Mesenchymal stem cell (in vitro differentiated cells and primary cell): Measurements from ENCODE around the gene ERFE.
A peak's percentile ranks its signal among the peaks of the same experiment; 100 is the strongest.

Experiments
- DNase-seq: peaks from one replicate; pipeline ENCODE4 v3.0.0-alpha.2; 2013
- H2AFZ ChIP-seq: one replicate; pipeline ENCODE4 v1.6.1; 2013; ENCODE audit warnings: low read depth, mild to moderate bottlenecking, control low read depth, inconsistent platforms, low read length, moderate library complexity
- H2AK5ac ChIP-seq: 2 replicates; pipeline ENCODE4 v1.6.1; 2013; ENCODE audit warnings: low read length, moderate library complexity, mild to moderate bottlenecking, inconsistent platforms; ENCODE audit not compliant: severe bottlenecking
- H2BK120ac ChIP-seq: one replicate; pipeline ENCODE4 v1.6.1; 2013; ENCODE audit warnings: low read depth, mild to moderate bottlenecking, inconsistent platforms, low read length, moderate library complexity
- H2BK12ac ChIP-seq, 2 experiments: one replicate each; pipeline ENCODE4 v1.6.1; 2013; ENCODE audit warnings: inconsistent platforms in 2 of 2, low read length in 2 of 2, mild to moderate bottlenecking in 2 of 2, moderate library complexity in 2 of 2, control low read depth in 1 of 2
- H2BK15ac ChIP-seq: one replicate; pipeline ENCODE4 v1.6.1; 2013; ENCODE audit warnings: mild to moderate bottlenecking, low read depth, inconsistent platforms; ENCODE audit not compliant: poor library complexity, severe bottlenecking
- H2BK5ac ChIP-seq: 2 replicates; pipeline ENCODE4 v1.6.1; 2013; ENCODE audit warnings: low read depth, mild to moderate bottlenecking, low read length, control low read depth, inconsistent platforms; ENCODE audit not compliant: poor library complexity, severe bottlenecking
- H3K14ac ChIP-seq, 2 experiments: one replicate each; pipeline ENCODE4 v1.6.1; 2013; ENCODE audit warnings: inconsistent platforms in 2 of 2, low read length in 2 of 2, control low read depth in 1 of 2, mild to moderate bottlenecking in 1 of 2, moderate library complexity in 1 of 2
- H3K18ac ChIP-seq, 2 experiments: one replicate each; pipeline ENCODE4 v1.6.1; 2013; ENCODE audit warnings: inconsistent platforms in 2 of 2, low read length in 2 of 2, control low read depth in 1 of 2, low read depth in 1 of 2, mild to moderate bottlenecking in 1 of 2
- H3K23ac ChIP-seq, 2 experiments: one replicate each; pipeline ENCODE4 v1.6.1; 2013; ENCODE audit warnings: inconsistent platforms in 2 of 2, low read length in 2 of 2, mild to moderate bottlenecking in 2 of 2, moderate library complexity in 2 of 2, control low read depth in 1 of 2
- H3K27ac ChIP-seq: 2 replicates; pipeline ENCODE4 v1.5.1; 2013; ENCODE audit warnings: mild to moderate bottlenecking, moderate library complexity, low read length, control low read depth, inconsistent platforms; ENCODE audit not compliant: poor library complexity, severe bottlenecking
- H3K27me3 ChIP-seq, 2 experiments: 2 replicates each; pipeline versions ENCODE4 v1.6.1 to v1.7.0; 2013; ENCODE audit warnings: low read length in 2 of 2, mild to moderate bottlenecking in 2 of 2, moderate library complexity in 2 of 2, control low read depth in 1 of 2, inconsistent platforms in 1 of 2; ENCODE audit not compliant: control insufficient read depth in 1 of 2, insufficient read depth in 1 of 2
- H3K36me3 ChIP-seq, 2 experiments: 2 replicates each; pipeline versions ENCODE4 v1.6.1 to v1.7.0; 2013; ENCODE audit warnings: low read length in 2 of 2, control low read depth in 1 of 2, inconsistent platforms in 1 of 2, low read depth in 1 of 2, mild to moderate bottlenecking in 1 of 2; ENCODE audit not compliant: insufficient read depth in 2 of 2, control insufficient read depth in 1 of 2
- H3K4ac ChIP-seq, 2 experiments: one replicate each; pipeline ENCODE4 v1.6.1; 2013; ENCODE audit warnings: inconsistent platforms in 2 of 2, low read length in 2 of 2, mild to moderate bottlenecking in 2 of 2, moderate library complexity in 2 of 2, control low read depth in 1 of 2, low read depth in 1 of 2
- H3K4me1 ChIP-seq: 2 replicates; pipeline ENCODE4 v1.6.1; 2013; ENCODE audit warnings: low read depth, low read length, control low read depth; ENCODE audit not compliant: control insufficient read depth, insufficient read depth
- H3K4me2 ChIP-seq: 2 replicates; pipeline ENCODE4 v1.6.1; 2013; ENCODE audit warnings: low read length, mild to moderate bottlenecking, inconsistent platforms; ENCODE audit not compliant: poor library complexity, severe bottlenecking
- H3K4me3 ChIP-seq, 2 experiments: 2 replicates each; pipeline versions ENCODE4 v1.5.1 to v1.7.0; 2013; ENCODE audit warnings: low read length in 2 of 2, mild to moderate bottlenecking in 2 of 2, control low read depth in 1 of 2, low read depth in 1 of 2; ENCODE audit not compliant: insufficient read depth in 1 of 2
- H3K79me1 ChIP-seq: replicated peaks from 2 replicates; pipeline ENCODE4 v1.6.1; 2013; ENCODE audit warnings: mild to moderate bottlenecking, control low read depth, low read length, inconsistent platforms; ENCODE audit not compliant: poor library complexity, severe bottlenecking
- H3K9ac ChIP-seq: 2 replicates; pipeline ENCODE4 v1.7.0; 2013; ENCODE audit warnings: mild to moderate bottlenecking, low read length, moderate library complexity
- H3K9me3 ChIP-seq: 2 replicates; pipeline ENCODE4 v1.7.0; 2013; ENCODE audit warnings: mild to moderate bottlenecking, low read length; ENCODE audit not compliant: control insufficient read depth
- H4K8ac ChIP-seq: one replicate; pipeline ENCODE4 v1.6.1; 2013; ENCODE audit warnings: inconsistent platforms, mild to moderate bottlenecking, low read length, moderate library complexity
- H4K91ac ChIP-seq: one replicate; pipeline ENCODE4 v1.6.1; 2013; ENCODE audit warnings: mild to moderate bottlenecking, low read length, inconsistent platforms
- WGBS: methylation state at CpG from one replicate; pipeline ENCODE4 v1.1.7; 2013; ENCODE audit warnings: mixed read lengths; 5-methylcytosine and 5-hydroxymethylcytosine counted together

The ERFE gene

DNA sequence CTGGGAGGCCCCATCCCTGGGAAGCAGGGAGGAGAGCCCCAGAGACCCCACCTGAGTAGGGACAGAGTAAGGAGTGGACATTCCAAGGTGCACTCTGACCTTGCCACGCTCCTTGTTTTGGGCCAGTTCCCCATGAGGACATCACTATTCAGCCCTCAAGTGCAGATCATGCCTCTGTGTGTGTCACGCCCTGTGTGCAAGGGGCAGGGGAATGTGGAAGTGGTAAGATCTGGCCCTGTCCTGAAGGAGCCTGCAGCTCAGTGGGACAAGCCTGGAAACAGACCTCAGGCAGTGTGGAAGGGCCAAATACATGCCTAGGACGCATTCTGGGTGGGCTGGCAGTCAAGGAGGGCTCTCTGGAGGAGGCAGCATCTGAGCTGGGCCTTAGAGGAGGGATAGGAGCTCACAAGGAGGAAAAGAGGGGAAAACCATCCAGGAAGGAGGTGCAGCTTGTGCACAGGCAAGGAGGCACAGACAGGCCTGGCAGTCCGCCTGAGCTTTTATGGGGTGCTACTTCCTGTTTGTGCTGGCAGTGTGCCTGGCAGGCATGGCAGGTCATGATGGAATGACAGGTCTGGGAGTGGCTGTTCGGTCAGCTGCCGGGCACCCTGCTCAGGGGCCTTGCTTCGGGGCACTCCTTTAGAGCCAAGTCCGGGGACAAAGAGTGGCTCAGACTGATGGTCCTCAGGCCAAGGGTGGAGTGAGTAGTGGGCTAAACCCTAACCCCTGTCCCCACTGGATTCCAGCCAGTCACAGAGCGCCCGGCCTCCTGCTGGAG, 17.0 kb upstream of the ERFE start:
- Histone ChIP-seq H4K8ac (peak overlapping the region; percentile 31), H2AFZ (peak overlapping the region; percentile 21), H3K14ac (peak overlapping the region in 1 of 2 experiments; percentile 23), H3K4ac (no peak overlapping the region), H3K27me3 (no peaks in the 10 kb centered on the region), H3K4me3 (no peak overlapping the region), H3K79me1 (no peaks in the 10 kb centered on the region), H3K27ac (no peak overlapping the region), H2BK12ac (peak overlapping the region in 1 of 2 experiments; percentile 46), H3K23ac (no peak overlapping the region), H2BK5ac (no peak overlapping the region), H3K36me3 (no peaks in the 10 kb centered on the region), H3K4me2 (no peak overlapping the region), H3K9me3 (no peaks in the 10 kb centered on the region), H2AK5ac (peak overlapping the region; percentile 19), H2BK120ac (no peak overlapping the region), H3K18ac (peak overlapping the region in 1 of 2 experiments; percentile 25), H3K4me1 (peaks cover 44% of the 10 kb centered on the region), H3K9ac (no peak overlapping the region), H2BK15ac (no peak overlapping the region), H4K91ac (peak overlapping the region; percentile 30)
- 75% methylated on average over 8 of the region's 10 CpGs for WGBS
- no peak for DNase-seq

DNA sequence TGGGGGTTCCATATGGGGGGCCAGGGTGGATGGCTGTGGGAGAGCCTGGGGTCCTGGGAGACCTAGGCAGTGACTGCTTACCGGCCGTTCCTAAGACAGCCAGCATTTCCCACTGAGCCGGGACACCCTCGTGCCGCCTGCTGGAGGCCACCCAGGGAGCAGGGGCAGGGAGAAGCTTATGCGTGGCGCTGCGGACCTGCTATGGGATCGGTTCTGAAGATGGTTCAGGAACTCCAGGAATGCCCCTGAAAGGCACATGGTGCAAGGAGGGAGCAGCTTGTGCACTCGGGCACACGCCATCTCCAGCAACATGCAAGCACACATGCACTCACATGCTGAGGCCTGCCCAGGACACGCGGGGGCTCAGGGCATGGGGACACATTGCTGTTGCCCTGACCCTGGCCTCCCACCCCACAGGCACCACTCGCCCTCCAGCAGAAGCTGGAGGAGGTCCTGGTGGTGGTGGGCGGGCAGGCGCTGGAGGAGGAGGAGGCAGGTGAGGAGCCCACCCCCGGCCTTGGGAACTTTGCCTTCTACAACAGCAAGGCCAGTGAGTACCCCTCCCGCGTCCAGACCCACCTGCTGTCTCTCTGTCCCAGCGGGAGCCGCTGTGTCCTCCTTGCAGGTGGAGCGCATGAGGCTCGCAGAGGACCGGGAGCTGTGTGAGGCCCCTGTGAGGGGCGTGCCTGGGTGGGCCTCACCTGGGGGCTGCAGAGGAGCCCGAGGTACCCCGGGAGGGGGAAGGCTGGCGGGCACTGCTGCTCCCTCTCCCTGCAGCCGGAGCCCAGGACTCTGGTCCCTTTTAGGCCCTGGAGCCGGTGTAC, 16.2 kb upstream of the ERFE start:
- no peak overlapping the region for H2BK5ac ChIP-seq
- H4K91ac ChIP-seq = no peak overlapping the region
- no peak overlapping the region for H3K27ac ChIP-seq
- H3K4me2 ChIP-seq = no peak overlapping the region
- H3K23ac ChIP-seq = no peak overlapping the region
- 91% methylated on average over 28 of the region's 30 CpGs for whole genome bisulfite sequencing
- H2BK12ac ChIP-seq = peak overlapping the region in 1 of 2 experiments; percentile 17
- H3K4me3 ChIP-seq = no peak overlapping the region
- H3K27me3 ChIP-seq = no peaks in the 10 kb centered on the region
- H3K14ac ChIP-seq = peak overlapping the region in 1 of 2 experiments; percentile 51
- H3K4ac ChIP-seq = no peak overlapping the region
- H3K4me1 ChIP-seq = peaks cover 47% of the 10 kb centered on the region
- H3K9ac ChIP-seq = no peak overlapping the region
- no peak overlapping the region for H2BK15ac ChIP-seq
- no peaks in the 10 kb centered on the region for H3K79me1 ChIP-seq
- H3K9me3 ChIP-seq = no peaks in the 10 kb centered on the region
- H4K8ac ChIP-seq = no peak overlapping the region
- H3K36me3 ChIP-seq = no peaks in the 10 kb centered on the region
- H2AK5ac ChIP-seq = peak overlapping the region; percentile 19
- H2AFZ ChIP-seq = no peak overlapping the region
- no peak overlapping the region for H2BK120ac ChIP-seq
- DNase-seq = no peak
- H3K18ac ChIP-seq = peak overlapping the region in 1 of 2 experiments; percentile 54

DNA sequence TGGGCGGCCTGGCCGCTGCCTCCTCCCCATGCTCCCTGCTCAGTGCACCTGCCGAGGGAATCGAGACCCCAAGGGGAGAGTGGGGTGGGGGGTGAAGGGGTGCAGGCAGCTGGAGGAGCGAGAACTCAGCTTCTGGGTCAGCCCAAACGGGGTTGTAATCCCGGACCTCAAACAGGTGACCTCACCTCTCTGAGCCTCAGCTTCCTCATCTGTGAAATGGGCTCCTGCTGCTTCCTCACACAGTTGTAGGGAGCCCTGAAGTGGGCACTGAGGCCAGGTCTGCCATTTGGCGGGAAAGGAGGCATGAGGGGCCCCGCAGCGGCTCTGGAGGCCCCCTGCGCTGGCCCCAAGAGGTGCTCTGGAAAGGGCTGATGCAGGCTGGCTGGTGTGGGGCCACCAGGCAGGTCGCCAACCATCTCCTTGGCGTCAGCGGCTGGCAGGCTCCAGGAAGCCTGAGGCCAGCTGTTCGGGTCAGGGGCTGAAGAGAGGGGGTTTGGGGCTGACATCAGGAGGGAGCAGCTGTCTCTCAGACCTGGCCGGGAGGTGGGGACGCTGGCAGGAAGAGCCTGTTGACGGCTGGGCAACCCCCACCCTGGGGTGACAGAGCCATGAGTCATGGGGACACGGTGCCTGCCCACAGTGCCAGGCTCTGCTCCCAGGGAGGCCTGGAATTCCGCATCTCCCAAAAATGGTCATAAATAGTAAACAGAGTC, 15.4 kb upstream of the ERFE start:
- no peak overlapping the region for H3K4me3 ChIP-seq
- no peaks in the 10 kb centered on the region for H3K36me3 ChIP-seq
- no peaks in the 10 kb centered on the region for H3K27me3 ChIP-seq
- no peak overlapping the region for H2BK5ac ChIP-seq
- H3K4me2 ChIP-seq = no peak overlapping the region
- no peak overlapping the region for H2BK120ac ChIP-seq
- H2BK15ac ChIP-seq = no peak overlapping the region
- peak; percentile 55 for DNase-seq
- H3K9ac ChIP-seq = no peak overlapping the region
- no peaks in the 10 kb centered on the region for H3K79me1 ChIP-seq
- peak overlapping the region in 1 of 2 experiments; percentile 49 for H3K4ac ChIP-seq
- H4K8ac ChIP-seq = peak overlapping the region; percentile 64
- no peak overlapping the region for H3K23ac ChIP-seq
- H2AK5ac ChIP-seq = no peak overlapping the region
- no peak overlapping the region for H3K27ac ChIP-seq
- no peaks in the 10 kb centered on the region for H3K9me3 ChIP-seq
- H4K91ac ChIP-seq = no peak overlapping the region
- H2AFZ ChIP-seq = no peak overlapping the region
- peak overlapping the region; percentile 31 to 64 for H2BK12ac ChIP-seq
- peaks cover 47% of the 10 kb centered on the region for H3K4me1 ChIP-seq
- H3K14ac ChIP-seq = peak overlapping the region in 1 of 2 experiments; percentile 51
- peak overlapping the region in 1 of 2 experiments; percentile 64 for H3K18ac ChIP-seq
- WGBS = 54% methylated on average over 18 of the region's 20 CpGs
